HEK293 (cell line): ENCODE measurements around the gene NDUFS8.

Experiments
- CTCF ChIA-PET: fragments of 350-600 bp; formaldehyde crosslinking; extraction: SDS; loops from one replicate; lab custom pipeline; 2021; ENCODE audit warnings: antibody characterized with exemption; lab: Yijun Ruan, JAX
- POLR2A ChIA-PET: fragments of 300-600 bp; formaldehyde crosslinking; extraction: SDS; loops from one replicate; lab custom pipeline; 2020; ENCODE audit warnings: antibody characterized with exemption, inconsistent platforms; lab: Yijun Ruan, JAX
- H3K27ac ChIP-seq: fragments of 200-500 bp; sonication (Bioruptor generic); 2 replicates; pipeline ENCODE4 v1.5.1; 2014; ENCODE audit warnings: low read depth, low read length, control low read depth, inconsistent platforms; ENCODE audit errors: extremely low read depth
- H3K36me3 ChIP-seq, 2 experiments: fragments of 200-500 bp in 1 of 2; sonication (Bioruptor generic) in 1 of 2; 1 replicate in 1 of 2; 2 replicates in 1 of 2; pipeline ENCODE4 v1.5.1; 2014 to 2017; ENCODE audit warnings: inconsistent platforms in 2 of 2, low read length in 2 of 2; ENCODE audit not compliant: control insufficient read depth in 2 of 2, insufficient read depth in 1 of 2
- H3K4me1 ChIP-seq: fragments of 200-500 bp; sonication (Bioruptor generic); 2 replicates; pipeline ENCODE4 v1.5.1; 2014; ENCODE audit warnings: mild to moderate bottlenecking, low read length, inconsistent platforms; ENCODE audit not compliant: control insufficient read depth, insufficient read depth
- H3K4me3 ChIP-seq: 2 replicates; pipeline ENCODE4 v1.5.1; 2011; ENCODE audit warnings: low read depth, mild to moderate bottlenecking, control low read depth, low read length, moderate library complexity
- H3K9me3 ChIP-seq: fragments of 200-500 bp; sonication (Bioruptor generic); 2 replicates; pipeline ENCODE4 v1.5.1; 2014; ENCODE audit warnings: low read depth, low read length, inconsistent platforms; ENCODE audit not compliant: control insufficient read depth, insufficient read depth
- GLI4 ChIP-seq: fragments of 450-650 bp; formaldehyde crosslinking; IDR thresholded peaks from 2 replicates; pipeline ENCODE4 v1.5.1; 2016; ENCODE audit warnings: missing biosample characterization, missing genetic modification characterization
- GLIS2 ChIP-seq: fragments of 450-650 bp; formaldehyde crosslinking; IDR thresholded peaks from 2 replicates; pipeline ENCODE4 v1.5.1; 2016; ENCODE audit warnings: missing biosample characterization, missing genetic modification characterization
- KLF1 ChIP-seq: fragments of 450-650 bp; formaldehyde crosslinking; IDR thresholded peaks from 2 replicates; pipeline ENCODE4 v1.5.1; 2016; ENCODE audit warnings: missing biosample characterization, missing genetic modification characterization
- REPIN1 ChIP-seq: fragments of 450-650 bp; formaldehyde crosslinking; IDR thresholded peaks from 2 replicates; pipeline ENCODE4 v1.5.1; 2017; ENCODE audit warnings: missing biosample characterization, missing genetic modification characterization, low read depth
- SP2 ChIP-seq: fragments of 450-650 bp; formaldehyde crosslinking; IDR thresholded peaks from 2 replicates; pipeline ENCODE4 v1.5.1; 2016; ENCODE audit warnings: missing biosample characterization, missing genetic modification characterization
- TRIM28 ChIP-seq: IDR thresholded peaks from 2 replicates; pipeline ENCODE4 v1.6.1; 2011; ENCODE audit warnings: low read length, control low read depth, borderline replicate concordance
- ZBTB17 ChIP-seq: fragments of 450-650 bp; formaldehyde crosslinking; IDR thresholded peaks from 2 replicates; pipeline ENCODE4 v1.5.1; 2016; ENCODE audit warnings: missing biosample characterization, missing genetic modification characterization
- ZIC2 ChIP-seq: fragments of 450-650 bp; formaldehyde crosslinking; IDR thresholded peaks from 2 replicates; pipeline ENCODE4 v1.5.1; 2016; ENCODE audit warnings: missing biosample characterization, missing genetic modification characterization
- ZNF335 ChIP-seq: fragments of 450-650 bp; formaldehyde crosslinking; conservative IDR thresholded peaks from 2 replicates; pipeline ENCODE4 v1.5.1; 2016; ENCODE audit warnings: missing biosample characterization, missing genetic modification characterization
- ZNF433 ChIP-seq: fragments of 450-650 bp; formaldehyde crosslinking; IDR thresholded peaks from 2 replicates; pipeline ENCODE4 v1.5.1; 2016; ENCODE audit warnings: missing biosample characterization, missing genetic modification characterization, low read depth
- ZNF48 ChIP-seq: fragments of 450-650 bp; formaldehyde crosslinking; IDR thresholded peaks from 2 replicates; pipeline ENCODE4 v1.5.1; 2016; ENCODE audit warnings: missing biosample characterization, missing genetic modification characterization
- ZNF501 ChIP-seq: fragments of 450-650 bp; formaldehyde crosslinking; IDR thresholded peaks from 2 replicates; pipeline ENCODE4 v1.5.1; 2016; ENCODE audit warnings: missing biosample characterization, missing genetic modification characterization
- ZNF510 ChIP-seq: fragments of 450-650 bp; formaldehyde crosslinking; IDR thresholded peaks from 2 replicates; pipeline ENCODE4 v1.5.1; 2018; ENCODE audit warnings: mild to moderate bottlenecking, missing genetic modification characterization, missing biosample characterization; ENCODE audit not compliant: insufficient replicate concordance
- ZNF521 ChIP-seq: fragments of 450-650 bp; formaldehyde crosslinking; IDR thresholded peaks from 2 replicates; pipeline ENCODE4 v1.5.1; 2017; ENCODE audit warnings: missing biosample characterization, mild to moderate bottlenecking, missing genetic modification characterization
- ZNF585B ChIP-seq: fragments of 450-650 bp; formaldehyde crosslinking; IDR thresholded peaks from 2 replicates; pipeline ENCODE4 v1.5.1; 2016; ENCODE audit warnings: missing biosample characterization, missing genetic modification characterization
- ZNF624 ChIP-seq: fragments of 450-650 bp; formaldehyde crosslinking; IDR thresholded peaks from 2 replicates; pipeline ENCODE4 v1.5.1; 2017; ENCODE audit warnings: missing biosample characterization, missing genetic modification characterization
- ZNF654 ChIP-seq: fragments of 450-650 bp; formaldehyde crosslinking; IDR thresholded peaks from 2 replicates; pipeline ENCODE4 v1.5.1; 2016; ENCODE audit warnings: low read depth, missing biosample characterization, missing genetic modification characterization
- ZNF777 ChIP-seq: fragments of 450-650 bp; formaldehyde crosslinking; IDR thresholded peaks from 2 replicates; pipeline ENCODE4 v1.5.1; 2017; ENCODE audit warnings: missing biosample characterization, missing genetic modification characterization, borderline replicate concordance
- ZNF837 ChIP-seq: fragments of 450-650 bp; formaldehyde crosslinking; IDR thresholded peaks from 2 replicates; pipeline ENCODE4 v1.5.1; 2016; ENCODE audit warnings: missing biosample characterization, missing genetic modification characterization
- ZXDB ChIP-seq: fragments of 450-650 bp; formaldehyde crosslinking; IDR thresholded peaks from 2 replicates; pipeline ENCODE4 v1.5.1; 2016; ENCODE audit warnings: missing biosample characterization, missing genetic modification characterization
- TF ChIP-seq, protein P1 (sequence below): fragments of 450-650 bp; formaldehyde crosslinking; IDR thresholded peaks from 2 replicates; pipeline ENCODE4 v1.5.1; 2016; ENCODE audit warnings: missing biosample characterization, missing genetic modification characterization
- TF ChIP-seq, protein P2 (sequence below): fragments of 450-650 bp; formaldehyde crosslinking; IDR thresholded peaks from 2 replicates; pipeline ENCODE4 v1.5.1; 2016; ENCODE audit warnings: missing biosample characterization, missing genetic modification characterization
- TF ChIP-seq, protein P3 (sequence below): fragments of 450-650 bp; formaldehyde crosslinking; IDR thresholded peaks from 2 replicates; pipeline ENCODE4 v1.5.1; 2017; ENCODE audit warnings: missing biosample characterization, mild to moderate bottlenecking, missing genetic modification characterization, moderate library complexity

Gene NDUFS8

DNA sequence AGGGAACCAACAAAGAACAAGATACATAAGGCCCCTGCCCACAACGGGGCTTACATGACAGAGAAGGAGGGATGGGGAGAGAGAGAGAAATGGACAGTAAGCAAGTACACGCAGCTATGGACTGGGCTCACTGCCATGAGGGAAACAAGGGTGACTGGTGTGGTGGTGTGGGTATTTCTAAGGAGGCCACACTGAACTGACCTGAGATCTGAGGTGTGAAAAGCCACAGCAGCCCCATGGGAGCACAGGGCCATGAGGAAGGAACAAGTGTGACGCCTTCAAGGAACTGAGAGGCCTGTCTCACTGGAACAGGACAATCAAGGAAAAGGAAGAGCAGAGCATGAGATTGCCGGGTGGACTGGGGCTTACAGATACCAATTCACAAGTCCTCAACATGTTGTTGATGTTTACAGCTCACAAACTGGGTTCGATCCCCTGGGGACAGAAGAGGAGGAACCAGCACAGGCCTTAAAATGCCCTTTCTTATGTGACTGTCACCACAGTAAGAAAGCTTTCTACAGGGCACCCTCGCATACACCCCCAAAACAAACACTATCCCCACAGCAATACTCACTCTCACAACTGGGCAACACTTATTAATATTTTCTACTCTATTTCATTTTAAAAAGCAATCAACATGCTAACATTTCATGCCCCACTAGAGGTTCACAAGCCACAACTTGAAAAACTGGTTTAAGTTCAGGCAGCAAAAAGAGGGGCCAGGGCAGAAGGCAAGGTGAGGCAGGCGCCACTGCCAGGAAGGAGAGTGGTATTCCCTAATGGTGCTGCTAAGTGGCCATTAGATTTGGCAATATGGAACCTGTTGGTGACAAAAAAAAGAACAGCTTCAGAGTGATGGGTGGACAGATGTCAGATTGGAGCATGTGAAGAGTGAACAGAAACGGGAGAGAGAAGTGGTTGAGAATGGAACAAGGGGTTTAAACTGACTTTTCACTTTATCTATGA, 47.4 kb downstream of the NDUFS8 start:
- no peak overlapping the region for H3K4me3 ChIP-seq
- H3K4me1 ChIP-seq: 0 out of 2 replicates have a peak, but pooled peaks cover 1% of the 10 kb centered on the region
- H3K36me3 ChIP-seq: peaks cover 0 to 60% of the 10 kb centered on the region in 2 experiments; a peak in 1 of 3 replicates
- no peak for TF ChIP-seq ZNF777 (tag by site-specific recombination)
- no peak for TF ChIP-seq ZNF521 (tag by site-specific recombination)
- no peaks in the 10 kb centered on the region for H3K9me3 ChIP-seq
- ChIA-PET POLR2A (no interaction called here), CTCF (interaction anchor here (1.5 kb wide), 1 partner anchor 12 kb away, joined by 3 read pairs; no protein-coding TSS in a partner anchor)
- H3K27ac ChIP-seq: no peak overlapping the region

DNA sequence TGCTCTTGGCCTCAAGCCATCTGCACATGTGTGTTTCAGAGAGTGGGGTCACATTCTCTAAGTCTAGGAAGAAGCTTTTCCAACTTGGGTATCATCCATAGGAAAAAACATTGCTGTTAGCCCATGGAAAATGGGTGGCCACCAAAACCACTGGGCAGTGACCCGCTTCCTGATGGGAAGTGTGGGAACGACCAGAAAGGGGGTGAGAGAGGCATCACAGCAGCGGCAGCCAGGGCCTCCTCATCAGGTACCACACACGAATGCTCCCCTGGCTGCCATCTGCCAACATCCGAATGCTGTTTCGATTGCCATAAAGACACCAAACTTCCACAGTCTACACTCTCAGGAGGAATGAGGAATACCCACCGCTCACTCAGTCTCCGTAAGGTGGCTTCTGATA, 50.4 kb downstream of the NDUFS8 start:
- ChIA-PET CTCF (no interaction called here), POLR2A (no interaction called here)
- TF ChIP-seq ZNF510 (tag by site-specific recombination): no peak
- TF ChIP-seq GLI4 (tag by site-specific recombination): no peak
- TF ChIP-seq KLF1 (tag by site-specific recombination): no peak
- no peak for TF ChIP-seq TRIM28
- no peak for TF ChIP-seq ZNF48 (tag by site-specific recombination)
- TF ChIP-seq ZIC2: no peak
- no peak for TF ChIP-seq REPIN1 (tag by site-specific recombination)
- no peak for TF ChIP-seq ZNF585B
- TF ChIP-seq, protein P1, sequence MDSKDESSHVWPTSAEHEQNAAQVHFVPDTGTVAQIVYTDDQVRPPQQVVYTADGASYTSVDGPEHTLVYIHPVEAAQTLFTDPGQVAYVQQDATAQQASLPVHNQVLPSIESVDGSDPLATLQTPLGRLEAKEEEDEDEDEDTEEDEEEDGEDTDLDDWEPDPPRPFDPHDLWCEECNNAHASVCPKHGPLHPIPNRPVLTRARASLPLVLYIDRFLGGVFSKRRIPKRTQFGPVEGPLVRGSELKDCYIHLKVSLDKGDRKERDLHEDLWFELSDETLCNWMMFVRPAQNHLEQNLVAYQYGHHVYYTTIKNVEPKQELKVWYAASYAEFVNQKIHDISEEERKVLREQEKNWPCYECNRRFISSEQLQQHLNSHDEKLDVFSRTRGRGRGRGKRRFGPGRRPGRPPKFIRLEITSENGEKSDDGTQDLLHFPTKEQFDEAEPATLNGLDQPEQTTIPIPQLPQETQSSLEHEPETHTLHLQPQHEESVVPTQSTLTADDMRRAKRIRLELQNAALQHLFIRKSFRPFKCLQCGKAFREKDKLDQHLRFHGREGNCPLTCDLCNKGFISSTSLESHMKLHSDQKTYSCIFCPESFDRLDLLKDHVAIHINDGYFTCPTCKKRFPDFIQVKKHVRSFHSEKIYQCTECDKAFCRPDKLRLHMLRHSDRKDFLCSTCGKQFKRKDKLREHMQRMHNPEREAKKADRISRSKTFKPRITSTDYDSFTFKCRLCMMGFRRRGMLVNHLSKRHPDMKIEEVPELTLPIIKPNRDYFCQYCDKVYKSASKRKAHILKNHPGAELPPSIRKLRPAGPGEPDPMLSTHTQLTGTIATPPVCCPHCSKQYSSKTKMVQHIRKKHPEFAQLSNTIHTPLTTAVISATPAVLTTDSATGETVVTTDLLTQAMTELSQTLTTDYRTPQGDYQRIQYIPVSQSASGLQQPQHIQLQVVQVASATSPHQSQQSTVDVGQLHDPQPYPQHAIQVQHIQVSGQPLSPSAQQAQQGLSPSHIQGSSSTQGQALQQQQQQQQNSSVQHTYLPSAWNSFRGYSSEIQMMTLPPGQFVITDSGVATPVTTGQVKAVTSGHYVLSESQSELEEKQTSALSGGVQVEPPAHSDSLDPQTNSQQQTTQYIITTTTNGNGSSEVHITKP (tag by site-specific recombination): no peak
- H3K4me3 ChIP-seq: no peak overlapping the region
- peaks cover 8% of the 10 kb centered on the region; the same call in 1 of the 2 replicates for H3K4me1 ChIP-seq
- H3K36me3 ChIP-seq: peaks cover 0 to 38% of the 10 kb centered on the region in 2 experiments; a peak in 1 of 3 replicates
- no peaks in the 10 kb centered on the region for H3K9me3 ChIP-seq
- H3K27ac ChIP-seq: no peak overlapping the region

DNA sequence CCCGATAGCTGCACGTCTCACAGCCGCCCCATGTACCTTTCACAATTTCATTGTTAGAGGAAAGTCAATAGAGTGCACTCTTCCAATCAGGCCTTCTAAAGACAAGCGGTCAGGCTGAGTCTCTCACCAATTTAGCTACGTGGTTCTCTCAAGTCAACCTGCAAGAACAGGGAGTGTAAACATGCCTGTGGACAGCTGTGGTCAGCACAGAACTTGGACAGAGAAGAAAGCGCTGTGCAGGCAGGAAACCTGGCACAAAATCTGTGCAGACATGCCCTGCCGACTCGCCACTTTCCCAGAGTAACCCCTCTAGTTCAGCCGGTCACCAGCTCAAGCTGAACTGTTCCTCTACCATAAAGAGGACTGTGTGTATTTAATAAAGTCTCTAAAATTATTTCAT, 51.2 kb downstream of the NDUFS8 start:
- Histone ChIP-seq H3K4me1 (peaks cover 8% of the 10 kb centered on the region; the same call in 1 of the 2 replicates), H3K9me3 (no peaks in the 10 kb centered on the region), H3K27ac (no peak overlapping the region), H3K36me3 (peaks cover 0 to 35% of the 10 kb centered on the region in 2 experiments; a peak in 1 of 3 replicates), H3K4me3 (no peak overlapping the region)
- TF ChIP-seq ZNF837 (tag by site-specific recombination) (no peak), ZNF433 (no peak), ZXDB (tag by site-specific recombination) (no peak), GLIS2 (tag by site-specific recombination) (no peak), ZBTB17 (tag by site-specific recombination) (no peak), ZNF654 (tag by site-specific recombination) (no peak), REPIN1 (tag by site-specific recombination) (no peak), ZNF501 (no peak), SP2 (tag by site-specific recombination) (no peak), ZNF335 (no peak), ZNF624 (tag by site-specific recombination) (no peak)
- TF ChIP-seq, protein P2, sequence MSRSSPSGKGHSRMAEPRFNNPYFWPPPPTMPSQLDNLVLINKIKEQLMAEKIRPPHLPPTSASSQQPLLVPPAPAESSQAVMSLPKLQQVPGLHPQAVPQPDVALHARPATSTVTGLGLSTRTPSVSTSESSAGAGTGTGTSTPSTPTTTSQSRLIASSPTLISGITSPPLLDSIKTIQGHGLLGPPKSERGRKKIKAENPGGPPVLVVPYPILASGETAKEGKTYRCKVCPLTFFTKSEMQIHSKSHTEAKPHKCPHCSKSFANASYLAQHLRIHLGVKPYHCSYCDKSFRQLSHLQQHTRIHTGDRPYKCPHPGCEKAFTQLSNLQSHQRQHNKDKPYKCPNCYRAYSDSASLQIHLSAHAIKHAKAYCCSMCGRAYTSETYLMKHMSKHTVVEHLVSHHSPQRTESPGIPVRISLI: no peak
- TF ChIP-seq, protein P3, sequence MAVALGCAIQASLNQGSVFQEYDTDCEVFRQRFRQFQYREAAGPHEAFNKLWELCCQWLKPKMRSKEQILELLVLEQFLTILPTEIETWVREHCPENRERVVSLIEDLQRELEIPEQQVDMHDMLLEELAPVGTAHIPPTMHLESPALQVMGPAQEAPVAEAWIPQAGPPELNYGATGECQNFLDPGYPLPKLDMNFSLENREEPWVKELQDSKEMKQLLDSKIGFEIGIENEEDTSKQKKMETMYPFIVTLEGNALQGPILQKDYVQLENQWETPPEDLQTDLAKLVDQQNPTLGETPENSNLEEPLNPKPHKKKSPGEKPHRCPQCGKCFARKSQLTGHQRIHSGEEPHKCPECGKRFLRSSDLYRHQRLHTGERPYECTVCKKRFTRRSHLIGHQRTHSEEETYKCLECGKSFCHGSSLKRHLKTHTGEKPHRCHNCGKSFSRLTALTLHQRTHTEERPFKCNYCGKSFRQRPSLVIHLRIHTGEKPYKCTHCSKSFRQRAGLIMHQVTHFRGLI (tag by site-specific recombination): no peak
- ChIA-PET CTCF (interaction anchor here (0.6 kb wide), 2 partner anchors 428 to 754 kb away, joined by 3 to 4 read pairs; no protein-coding TSS in a partner anchor), POLR2A (no interaction called here)
